ENCODE results near the gene OR9A4. TPM values are rescaled to one million over a fixed set of nuclear protein-coding genes. Genes with fewer than 3 reads are reported as not detected.

OR9A4 gene
- total RNA-seq, 1 experiment from 2014 or later = not detected

- no peak overlapping the region for H3K4me2 ChIP-seq (ENCODE audit: insufficient read depth, insufficient read length, low read length)
- H3K4me1 Mint-ChIP-seq = no peaks in the 10 kb centered on the region
Measured at GRCh38 chr7:141884539-141885225, 31.5 kb upstream of the OR9A4 start.

More at GRCh38 chr7:141884539-141885225, 31.5 kb upstream of the OR9A4 start:
- 0 out of 5 replicates have a peak, but pooled peaks cover 0 to 2% of the 10 kb centered on the region in 2 experiments for H3K9me3 Mint-ChIP-seq
- Histone ChIP-seq H3T11ph (ENCODE audit: low read length) (no peak overlapping the region), H3K23ac (ENCODE audit: insufficient read length, low read depth, low read length) (no peak overlapping the region), H3K4ac (ENCODE audit: low read depth, low read length) (no peak overlapping the region), H2BK15ac (ENCODE audit: low read depth, low read length) (no peak overlapping the region), H3K56ac (ENCODE audit: insufficient read length, low read depth, low read length) (no peak overlapping the region), H3K9ac (ENCODE audit: extremely low read depth, insufficient read length, low read length) (no peak overlapping the region), H3K27ac (ENCODE audit: insufficient read length, low read depth, low read length) (no peak overlapping the region), H3K18ac (ENCODE audit: insufficient read length, low read depth, low read length) (no peak overlapping the region), H3K23me2 (ENCODE audit: insufficient read length, low read depth, low read length, poor library complexity, severe bottlenecking) (no peaks in the 10 kb centered on the region), H3K79me1 (ENCODE audit: insufficient read depth, low read depth, low read length, poor library complexity, severe bottlenecking) (no peaks in the 10 kb centered on the region), H2BK5ac (ENCODE audit: insufficient read length, low read length) (no peak overlapping the region), H3K14ac (ENCODE audit: insufficient read depth, low read length) (no peak overlapping the region), H4K91ac (ENCODE audit: insufficient read length, low read depth, low read length) (no peak overlapping the region), H2BK20ac (ENCODE audit: low read depth, low read length, poor library complexity, severe bottlenecking) (no peak overlapping the region), H2AFZ (ENCODE audit: low read length) (no peak overlapping the region), H3K27me3 (ENCODE audit: insufficient read depth, low read length) (no peaks in the 10 kb centered on the region; the same call in 1 of the 2 replicates), H2AK5ac (ENCODE audit: insufficient read length, low read length) (no peak overlapping the region), H4K20me1 (ENCODE audit: control insufficient read depth, insufficient read depth, insufficient read length) (no peaks in the 10 kb centered on the region), H3K9me3 (ENCODE audit: control insufficient read depth, low read depth, low read length) (no peaks in the 10 kb centered on the region), H4K5ac (ENCODE audit: insufficient read length, low read depth, low read length) (no peak overlapping the region), H2BK12ac (ENCODE audit: insufficient read length, low read depth, low read length) (no peak overlapping the region), H3K79me2 (ENCODE audit: insufficient read depth, low read length) (no peaks in the 10 kb centered on the region), H4K8ac (replicated peaks; ENCODE audit: insufficient read length, low read depth, low read length) (no peak overlapping the region), H2BK120ac (ENCODE audit: low read depth, low read length, poor library complexity, severe bottlenecking) (no peak overlapping the region), H3K4me1 (ENCODE audit: insufficient read depth, low read length) (no peaks in the 10 kb centered on the region)
- TF ChIP-seq CTCF (conservative IDR thresholded peaks at IDR 0.05) = no peak
- peaks cover 2% of the 10 kb centered on the region; the same call in 1 of the 2 replicates for H3K27me3 Mint-ChIP-seq (ENCODE audit: low read depth)
- DNase-seq = no peak
- H3K27ac Mint-ChIP-seq = no peak overlapping the region
- H3K36me3 Mint-ChIP-seq (ENCODE audit: insufficient read depth in 1 of 3, low read depth in 3 of 3) = peaks cover 0 to 2% (median 0%) of the 10 kb centered on the region in 3 experiments; a peak in 1 of 7 replicates
- WGBS (ENCODE audit: extremely low coverage, insufficient read length, low lambda C conversion rate) = no CpG with 5 or more reads among the region's 5 CpGs
- no peak overlapping the region for H3K4me3 Mint-ChIP-seq
